ENCODE data around the gene TARM1. TPM values are rescaled to one million over a fixed set of nuclear protein-coding genes. Genes with fewer than 3 reads are reported as not detected.
A peak's percentile ranks its signal among the peaks of the same experiment; 100 is the strongest.

The TARM1 gene
- total RNA-seq, 1 donor from 2014 or later, result not detected

- Mint-ChIP-seq H3K27me3 (ENCODE audit: unreplicated experiment) (peaks cover 16% of the 10 kb centered on the region), H3K27ac (ENCODE audit: unreplicated experiment) (peak within 1 kb of the TSS; percentile 76), H3K4me3 (ENCODE audit: unreplicated experiment) (peak within 1 kb of the TSS; percentile 96), H3K4me1 (ENCODE audit: low read depth, unreplicated experiment) (peaks cover 10% of the 10 kb centered on the region), H3K36me3 (ENCODE audit: unreplicated experiment) (peaks cover 8% of the 10 kb centered on the region), H3K9me3 (ENCODE audit: unreplicated experiment) (peaks cover 18% of the 10 kb centered on the region)
- no peak for TF ChIP-seq CTCF (IDR thresholded peaks at IDR 0.05; ENCODE audit: partially characterized antibody, unreplicated experiment)
- DNase-seq, result peak; percentile 94
Measured at GRCh38 chr19:54115109-54116063, 34.2 kb upstream of the TARM1 start, which contains the start of the genes PRPF31 and TFPT. Gene PRPF31, plus strand, starts transcription at chr19:54115754. Its CDS starts 2,525 bp downstream, at chr19:54118279. Gene TFPT, minus strand, starts transcription at chr19:54115657. Its CDS starts 388 bp downstream, at chr19:54115269.

GRCh38 chr19:54114340-54115108 is 33.4 kb upstream of the TARM1 start:
- Mint-ChIP-seq H3K4me3 (ENCODE audit: unreplicated experiment) (peak overlapping the region; percentile 96), H3K27me3 (ENCODE audit: unreplicated experiment) (peaks cover 15% of the 10 kb centered on the region), H3K9me3 (ENCODE audit: unreplicated experiment) (peaks cover 17% of the 10 kb centered on the region), H3K27ac (ENCODE audit: unreplicated experiment) (peak overlapping the region; percentile 76), H3K36me3 (ENCODE audit: unreplicated experiment) (peaks cover 8% of the 10 kb centered on the region), H3K4me1 (ENCODE audit: low read depth, unreplicated experiment) (peaks cover 10% of the 10 kb centered on the region)
- no peak for TF ChIP-seq CTCF (IDR thresholded peaks at IDR 0.05; ENCODE audit: partially characterized antibody, unreplicated experiment)
- DNase-seq, result no peak

GRCh38 chr19:54109651-54110050 is 28.5 kb upstream of the TARM1 start:
- Mint-ChIP-seq H3K27me3 (ENCODE audit: unreplicated experiment) (peaks cover 2% of the 10 kb centered on the region), H3K36me3 (ENCODE audit: unreplicated experiment) (peaks cover 3% of the 10 kb centered on the region), H3K4me1 (ENCODE audit: low read depth, unreplicated experiment) (peaks cover 5% of the 10 kb centered on the region), H3K27ac (ENCODE audit: unreplicated experiment) (no peak overlapping the region), H3K9me3 (ENCODE audit: unreplicated experiment) (peaks cover 9% of the 10 kb centered on the region), H3K4me3 (ENCODE audit: unreplicated experiment) (no peak overlapping the region)
- no peak for TF ChIP-seq CTCF (IDR thresholded peaks at IDR 0.05; ENCODE audit: partially characterized antibody, unreplicated experiment)
- DNase-seq, result no peak

- peaks cover 3% of the 10 kb centered on the region for H3K36me3 Mint-ChIP-seq (ENCODE audit: unreplicated experiment)
- TF ChIP-seq CTCF (IDR thresholded peaks at IDR 0.05; ENCODE audit: partially characterized antibody, unreplicated experiment), result no peak
- H3K4me3 Mint-ChIP-seq (ENCODE audit: unreplicated experiment), result no peak overlapping the region
- peaks cover 7% of the 10 kb centered on the region for H3K9me3 Mint-ChIP-seq (ENCODE audit: unreplicated experiment)
- H3K27ac Mint-ChIP-seq (ENCODE audit: unreplicated experiment), result no peak overlapping the region
- DNase-seq, result no peak
- peaks cover 2% of the 10 kb centered on the region for H3K27me3 Mint-ChIP-seq (ENCODE audit: unreplicated experiment)
- H3K4me1 Mint-ChIP-seq (ENCODE audit: low read depth, unreplicated experiment), result peaks cover 1% of the 10 kb centered on the region
Measured at GRCh38 chr19:54108496-54108895, 27.3 kb upstream of the TARM1 start.

Data from glutamatergic neuron (in vitro differentiated cells).